Stimulated activated CD8-positive, alpha-beta memory T cell treated with anti-CD3 and anti-CD28 coated beads, Interleukin-12 subunit alpha, Interleukin-12 subunit beta, amount 100 ng/mL, for 4 hours (primary cell): ENCODE results near the gene IGSF21.

Experiments
- DNase-seq: peaks from one replicate; pipeline ENCODE4 v3.0.0-alpha.2; 2020; ENCODE audit warnings: low read depth

Gene IGSF21

GRCh38 chr1:18329469-18330253 is 222.1 kb downstream of the IGSF21 start:
- DNase-seq = no peak

DNA sequence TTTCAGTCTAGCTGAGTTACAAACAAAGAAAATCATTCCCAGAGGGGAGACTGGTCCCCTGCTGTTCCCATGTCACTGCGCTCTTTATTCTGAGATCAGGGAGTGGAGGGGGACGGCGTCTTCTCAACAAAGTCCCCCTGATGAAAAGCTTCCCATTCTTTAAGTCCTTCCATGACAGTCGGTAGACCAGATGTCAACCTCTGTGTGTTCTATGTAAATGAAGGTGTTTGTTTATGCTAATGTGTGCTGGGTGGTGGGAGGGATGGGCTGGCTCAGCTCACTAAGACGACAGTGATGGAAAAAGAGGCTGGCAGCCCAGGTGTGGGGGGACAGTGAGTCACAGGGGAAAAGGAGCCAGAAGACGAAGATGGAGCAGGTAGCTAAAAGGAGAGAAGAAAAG is 225.0 kb downstream of the IGSF21 start:
- DNase-seq = no peak

DNA sequence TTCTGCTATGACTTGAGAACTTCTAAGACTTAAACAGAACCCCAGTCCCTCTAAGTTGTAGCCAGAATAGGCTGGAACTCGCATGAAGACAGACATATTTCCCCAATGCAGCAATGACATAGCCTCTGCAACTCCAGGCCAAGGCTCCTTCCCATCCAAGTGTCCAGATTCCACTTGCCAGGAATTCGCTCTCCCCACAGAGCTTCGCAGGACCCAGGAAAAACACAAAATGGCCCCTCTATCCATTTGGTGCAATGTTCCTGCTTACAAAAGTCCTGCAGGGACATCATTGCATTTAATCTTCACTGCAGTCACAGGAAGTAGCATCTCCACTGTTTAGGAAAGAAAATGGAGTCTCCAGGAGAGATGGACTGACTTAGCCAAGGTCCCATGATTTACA is 225.6 kb downstream of the IGSF21 start:
- no peak for DNase-seq

- no peak for DNase-seq
Measured at GRCh38 chr1:18336801-18337200, 229.2 kb downstream of the IGSF21 start.

DNA sequence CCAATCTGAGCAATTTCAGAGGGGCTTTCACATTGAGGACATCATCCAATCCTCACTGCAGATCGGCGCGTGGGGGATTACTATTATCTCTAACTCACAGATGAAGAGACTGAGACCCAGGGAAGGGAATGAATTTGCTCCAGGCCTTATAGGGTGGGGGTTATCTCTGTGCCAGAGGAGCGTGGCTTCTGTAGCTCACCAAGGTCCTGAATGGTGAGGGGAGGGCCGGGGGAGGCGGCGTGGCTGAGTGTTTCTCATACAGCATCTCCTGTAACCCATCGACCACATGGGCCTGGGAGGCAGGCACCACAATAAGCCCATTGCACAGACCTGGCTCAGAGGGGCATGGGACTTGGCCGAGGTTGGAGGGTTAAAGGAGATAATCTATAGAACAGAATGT is 230.2 kb downstream of the IGSF21 start:
- DNase-seq = no peak

- no peak for DNase-seq
Measured at GRCh38 chr1:18339161-18339560, 231.6 kb downstream of the IGSF21 start.

- no peak for DNase-seq
Measured at GRCh38 chr1:18340158-18340764, 232.7 kb downstream of the IGSF21 start.

- no peak for DNase-seq
Measured at GRCh38 chr1:18340787-18341186, 233.2 kb downstream of the IGSF21 start.

DNA sequence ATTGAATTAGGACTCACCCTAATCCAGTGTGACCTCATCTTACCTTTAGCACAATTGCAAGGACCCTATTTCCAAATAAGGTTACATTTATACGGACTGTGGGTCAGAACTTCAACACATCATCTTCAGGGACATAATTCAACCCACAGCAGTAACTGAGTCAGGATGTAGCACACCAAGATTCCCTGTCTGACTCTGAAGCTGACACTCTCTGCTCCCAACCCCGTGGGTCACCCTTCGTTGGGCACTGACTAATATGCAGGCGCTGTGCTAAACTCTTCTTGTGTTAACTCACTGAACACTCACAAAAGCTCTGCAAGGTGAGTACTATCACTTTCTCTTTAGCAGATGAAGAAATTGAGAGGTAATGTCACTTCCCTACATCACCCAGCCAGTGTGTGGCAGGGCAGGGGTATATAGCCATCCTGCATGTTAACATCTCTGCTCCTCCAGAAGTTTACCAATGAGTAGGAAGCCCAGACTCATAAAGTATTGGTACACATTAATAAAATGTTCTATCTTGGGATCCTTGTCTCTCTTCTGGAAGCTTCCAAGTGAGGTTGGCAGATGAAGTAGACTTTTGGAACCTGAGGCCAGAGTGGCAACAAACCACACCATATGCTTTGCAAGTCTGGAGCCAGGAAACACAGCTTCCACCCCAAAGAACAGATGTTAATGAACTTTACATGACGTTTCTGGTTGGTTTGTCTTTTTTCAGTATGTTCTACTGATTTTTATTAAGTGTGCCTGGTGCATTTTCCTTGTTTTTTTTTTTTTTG is 233.9 kb downstream of the IGSF21 start:
- DNase-seq = no peak

DNA sequence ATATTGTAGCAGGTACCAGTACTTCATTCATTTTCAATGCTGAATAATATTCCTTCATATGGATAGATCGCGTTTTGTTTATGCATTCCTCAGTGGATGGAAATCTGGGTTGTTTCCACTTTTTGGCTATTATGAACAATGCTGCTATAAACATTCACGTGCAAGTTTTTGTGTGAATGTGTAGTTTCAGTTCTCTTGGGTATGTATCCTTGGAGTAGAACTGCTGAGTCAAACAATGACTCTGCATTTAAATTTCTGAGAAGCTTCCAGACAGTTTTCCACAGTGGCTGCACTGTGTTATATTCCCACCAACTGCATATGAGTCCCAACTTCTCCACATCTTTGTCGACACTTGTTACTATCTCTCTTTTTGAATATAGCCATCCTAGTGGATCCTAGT is 235.1 kb downstream of the IGSF21 start:
- no peak for DNase-seq

GRCh38 chr1:18343581-18343980 is 236.0 kb downstream of the IGSF21 start:
- DNase-seq = no peak

- no peak for DNase-seq
Measured at GRCh38 chr1:18344755-18345154, 237.2 kb downstream of the IGSF21 start.

DNA sequence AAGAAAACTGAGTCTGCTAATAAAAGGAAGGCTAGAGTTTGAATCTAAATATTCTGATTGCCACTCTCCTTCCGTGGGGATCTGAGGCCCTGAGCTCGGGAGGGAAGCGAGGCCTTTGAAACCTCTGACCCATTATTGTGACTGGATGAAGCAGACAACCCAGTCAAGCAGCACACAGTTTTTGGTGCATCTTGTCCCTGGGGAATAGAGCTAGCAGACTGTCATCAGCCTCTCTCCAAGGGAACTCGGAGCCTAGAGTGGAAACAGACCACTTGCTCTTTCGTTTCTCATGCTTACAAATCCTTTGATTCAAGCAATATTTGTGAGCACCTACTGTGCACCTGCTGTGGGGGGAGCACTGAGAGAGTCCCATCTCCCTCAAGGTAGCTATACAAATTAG is 240.0 kb downstream of the IGSF21 start:
- no peak for DNase-seq

- DNase-seq = no peak
Measured at GRCh38 chr1:18348354-18348753, 240.8 kb downstream of the IGSF21 start.

GRCh38 chr1:18350747-18351146 is 243.1 kb downstream of the IGSF21 start:
- DNase-seq = no peak

- no peak for DNase-seq
Measured at GRCh38 chr1:18351735-18352134, 244.1 kb downstream of the IGSF21 start.

DNA sequence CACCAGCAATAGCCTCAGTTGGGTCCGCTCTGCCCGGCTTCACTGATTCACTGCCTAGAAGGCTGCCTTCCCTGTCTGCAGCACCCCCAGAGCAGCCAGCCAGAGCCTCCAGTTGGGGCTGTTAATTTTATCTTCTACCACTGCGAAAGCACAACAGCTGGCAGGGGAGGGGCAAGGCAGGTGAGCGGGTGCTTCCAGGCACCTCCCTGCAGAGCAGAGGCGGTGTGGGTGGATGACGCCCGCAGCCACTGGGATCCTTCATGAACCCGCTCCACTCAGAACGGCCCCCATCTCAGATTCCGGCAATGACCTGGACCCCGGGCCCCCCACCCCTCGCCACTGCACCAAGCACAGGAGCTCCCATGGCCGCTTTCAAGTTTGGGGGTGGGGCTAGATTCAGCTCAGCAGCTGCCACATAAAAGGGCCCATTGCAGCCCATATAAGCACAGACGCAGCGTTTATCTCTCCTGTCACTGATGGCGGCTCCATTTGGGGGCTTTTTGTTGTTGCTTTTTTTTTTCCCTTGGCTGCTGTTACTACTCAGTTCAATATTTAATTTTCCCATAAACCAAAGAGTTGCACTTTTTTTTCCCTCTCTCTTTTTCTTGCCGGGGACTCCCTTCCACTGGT is 245.2 kb downstream of the IGSF21 start:
- no peak for DNase-seq

GRCh38 chr1:18353528-18353927 is 245.9 kb downstream of the IGSF21 start:
- no peak for DNase-seq

DNA sequence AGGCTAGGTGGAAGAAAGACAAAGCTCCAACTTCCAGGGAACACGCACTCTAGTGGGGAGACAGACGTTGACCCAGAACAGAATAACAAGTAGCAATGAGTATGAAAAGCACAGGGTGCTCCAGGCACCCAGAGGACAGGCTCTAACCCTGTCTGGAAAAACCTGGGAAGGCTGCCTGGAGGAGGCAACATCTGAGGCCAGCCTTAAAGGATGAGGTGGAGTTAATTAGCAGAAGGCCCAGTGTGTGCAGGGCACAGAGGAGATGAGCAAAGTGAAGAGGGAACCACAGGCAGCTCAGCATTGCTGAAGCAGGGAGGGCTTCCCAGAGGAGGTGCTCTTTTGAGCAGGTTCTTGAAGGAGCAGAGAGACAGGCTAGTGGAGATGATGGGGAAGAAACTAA is 246.4 kb downstream of the IGSF21 start:
- DNase-seq = no peak

DNA sequence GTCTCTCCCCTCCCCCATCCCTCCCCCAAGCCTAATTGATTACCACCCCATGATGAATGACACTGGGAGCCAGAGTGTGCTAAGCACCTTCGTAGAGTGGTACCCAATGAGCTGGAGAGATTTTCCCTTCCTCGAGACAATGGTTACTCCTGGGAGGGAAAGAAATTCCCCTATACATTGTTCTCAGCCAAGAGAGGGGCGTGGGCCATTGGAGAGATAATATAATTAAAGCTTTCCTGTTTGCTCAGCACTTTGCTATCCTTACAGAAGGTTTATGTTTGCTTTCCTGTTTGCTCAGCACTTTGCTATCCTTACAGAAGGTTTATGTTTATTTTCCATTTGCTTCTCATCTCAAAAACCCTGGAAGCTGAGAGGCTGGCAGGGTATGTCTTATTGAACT is 247.0 kb downstream of the IGSF21 start:
- DNase-seq = no peak

DNA sequence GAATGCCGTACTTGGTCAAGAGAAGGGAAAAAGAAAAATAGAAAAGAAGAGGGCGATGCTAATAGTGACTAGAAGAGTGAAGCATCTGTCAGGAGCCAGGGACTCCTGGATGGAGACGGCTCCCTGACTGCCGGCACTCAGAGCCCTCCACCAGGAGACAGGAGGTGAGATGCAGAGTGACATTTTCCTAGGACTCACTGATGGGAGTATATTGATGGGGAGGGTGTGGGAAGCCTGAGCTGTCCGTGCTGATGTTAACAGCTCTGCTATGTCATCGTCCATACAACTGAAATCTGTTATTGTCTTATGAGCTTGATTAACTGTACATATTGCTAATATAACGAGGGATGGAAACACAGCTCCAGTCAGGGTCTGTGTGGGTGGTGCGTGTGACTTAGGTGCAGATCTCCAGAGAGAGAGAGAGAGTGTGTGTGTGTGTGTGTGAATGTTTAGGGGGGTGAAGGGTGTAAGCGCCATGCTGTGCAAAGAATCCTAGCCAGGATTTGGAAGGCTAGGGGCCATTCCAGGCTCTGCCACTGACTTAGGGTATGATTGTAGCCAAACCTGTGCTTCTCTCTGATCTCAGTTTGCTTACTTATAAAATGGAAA is 250.1 kb downstream of the IGSF21 start:
- no peak for DNase-seq

- DNase-seq = no peak
Measured at GRCh38 chr1:18358600-18358999, 251.0 kb downstream of the IGSF21 start.
